Activated naive CD8-positive, alpha-beta T cell treated with anti-CD3 and anti-CD28 coated beads, Interleukin-2, amount 10 ng/mL, durations not matched to agents 7 days and 5 days (primary cell): ENCODE data around the gene PAM16. TPM values are rescaled to one million over a fixed set of nuclear protein-coding genes. Genes with fewer than 3 reads are reported as not detected.

ENCODE experiments used
- ATAC-seq: fragments of 150-1000 bp; cut with Tn5 transposase; one replicate; pipeline ENCODE4 v1.10.0; 2021; ENCODE audit warnings: low read depth, moderate library complexity
- POLR2A ChIA-PET: fragments of 350-600 bp; sonication (Branson Sonifier 250); formaldehyde crosslinking; loops from one replicate; lab custom pipeline; 2021; ENCODE audit warnings: antibody characterized with exemption; lab: Charles Lee
- DNase-seq: peaks from one replicate; pipeline ENCODE4 v3.0.0; 2021
- H3K27ac Mint-ChIP-seq: one replicate; pipeline ENCODE4 v1.8.0; 2022; ENCODE audit warnings: mild to moderate bottlenecking, mixed read lengths
- H3K27me3 Mint-ChIP-seq: one replicate; pipeline ENCODE4 v1.8.0; 2022; ENCODE audit warnings: mild to moderate bottlenecking, moderate library complexity, mixed read lengths
- H3K36me3 Mint-ChIP-seq: one replicate; pipeline ENCODE4 v1.8.0; 2021; ENCODE audit warnings: mild to moderate bottlenecking, mixed read lengths
- H3K4me1 Mint-ChIP-seq: one replicate; pipeline ENCODE4 v1.8.0; 2021; ENCODE audit warnings: mixed read lengths
- H3K4me3 Mint-ChIP-seq: one replicate; pipeline ENCODE4 v1.8.0; 2022; ENCODE audit warnings: mild to moderate bottlenecking, moderate library complexity, mixed read lengths
- H3K9me3 Mint-ChIP-seq: one replicate; pipeline ENCODE4 v1.8.0; 2021; ENCODE audit warnings: mixed read lengths
- total RNA-seq, 2 experiments: library from RNA; stranded (reverse); gene quantifications; one replicate each; pipeline ENCODE4 v1.2.3, GENCODE V29; 2021

The PAM16 gene
- total RNA-seq, 2 experiments from 2014 or later, result 42.5 to 50.0 TPM

DNA sequence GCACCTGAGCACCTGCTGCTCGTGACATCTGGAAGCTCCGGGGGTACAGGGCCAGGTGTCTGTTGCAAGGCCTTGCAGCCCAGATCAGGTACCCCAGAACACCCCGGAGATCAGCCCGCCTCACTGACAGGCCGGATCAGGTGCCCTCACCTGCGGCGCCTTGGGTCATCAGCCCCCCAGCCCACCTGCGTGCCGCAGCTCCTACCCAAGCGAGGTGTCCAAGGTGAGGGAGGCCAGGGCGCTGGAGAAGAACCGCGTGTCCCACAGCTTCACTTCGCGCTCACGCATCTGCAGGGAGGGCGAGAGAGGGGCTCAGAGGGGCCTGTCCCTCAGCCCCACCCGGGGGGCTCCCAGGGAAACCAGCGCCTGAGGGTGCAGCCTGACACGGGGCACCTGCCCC is 36.7 kb upstream of the PAM16 start:
- H3K4me3 Mint-ChIP-seq, result no peak overlapping the region
- H3K9me3 Mint-ChIP-seq, result no peaks in the 10 kb centered on the region
- POLR2A ChIA-PET, result interaction anchor here (0.6 kb wide), 1 partner anchor 1044 kb away, joined by 3 read pairs; no protein-coding TSS in a partner anchor
- no peak for ATAC-seq
- no peak for DNase-seq
- H3K27me3 Mint-ChIP-seq, result no peaks in the 10 kb centered on the region
- peaks cover 2% of the 10 kb centered on the region for H3K4me1 Mint-ChIP-seq
- H3K36me3 Mint-ChIP-seq, result peaks cover 7% of the 10 kb centered on the region
- no peak overlapping the region for H3K27ac Mint-ChIP-seq

DNA sequence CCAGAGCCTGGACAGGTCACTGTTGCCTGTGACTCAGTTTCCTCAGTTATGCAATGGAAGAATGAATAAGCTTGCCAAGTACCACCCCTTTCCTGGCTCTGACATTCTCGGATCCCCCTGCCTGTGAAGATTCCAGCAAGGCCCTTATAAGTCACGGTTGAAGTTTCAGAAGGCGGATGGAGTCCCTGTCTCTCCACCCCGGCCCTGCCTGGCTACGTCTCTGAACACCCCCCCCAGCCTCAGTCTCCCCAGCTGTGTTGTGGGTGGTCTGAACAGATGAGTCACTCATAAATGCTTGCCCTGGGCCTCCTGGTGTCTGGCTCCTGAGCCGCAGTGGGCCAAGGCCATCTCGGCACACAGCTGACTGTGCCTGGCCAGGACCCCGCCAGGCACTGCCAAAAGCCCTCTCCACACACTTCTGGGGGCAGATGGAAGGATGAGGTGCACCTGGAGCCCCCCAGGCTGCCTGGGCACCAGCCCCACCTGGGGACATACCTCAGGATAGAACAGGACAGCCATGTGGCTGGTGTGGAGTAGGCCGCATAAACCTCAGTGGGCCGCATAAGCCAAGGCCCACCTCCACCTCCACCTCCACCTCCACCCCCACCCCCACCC is 35.9 kb upstream of the PAM16 start:
- no peaks in the 10 kb centered on the region for H3K9me3 Mint-ChIP-seq
- peaks cover 7% of the 10 kb centered on the region for H3K36me3 Mint-ChIP-seq
- ATAC-seq (no peak), DNase-seq (no peak)
- H3K27ac Mint-ChIP-seq, result no peak overlapping the region
- H3K27me3 Mint-ChIP-seq, result no peaks in the 10 kb centered on the region
- POLR2A ChIA-PET, result interaction anchor here (0.9 kb wide), 1 partner anchor 17 kb away, joined by 3 read pairs; no protein-coding TSS in a partner anchor
- H3K4me1 Mint-ChIP-seq, result peaks cover 2% of the 10 kb centered on the region
- H3K4me3 Mint-ChIP-seq, result no peak overlapping the region

DNA sequence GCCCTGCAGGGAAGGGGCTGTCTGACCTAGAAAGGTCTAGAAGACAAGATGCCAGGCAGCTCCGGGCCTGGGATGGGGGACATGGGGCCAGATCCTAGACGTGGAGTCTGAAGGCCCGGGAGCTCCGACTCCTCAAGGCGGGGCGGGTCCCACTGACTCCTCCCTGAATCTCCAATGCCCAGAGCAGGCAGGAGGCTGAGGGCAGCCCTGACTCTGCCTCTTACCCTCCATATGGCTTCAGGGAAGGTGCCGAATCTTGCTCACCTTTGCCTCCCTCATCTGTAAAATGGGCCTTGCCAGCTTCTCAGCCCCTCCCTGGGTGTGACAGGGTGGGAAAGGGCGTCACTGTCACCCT is 35.3 kb upstream of the PAM16 start:
- ATAC-seq (no peak), DNase-seq (no peak)
- H3K36me3 Mint-ChIP-seq, result peaks cover 7% of the 10 kb centered on the region
- H3K9me3 Mint-ChIP-seq, result no peaks in the 10 kb centered on the region
- no peak overlapping the region for H3K27ac Mint-ChIP-seq
- H3K4me1 Mint-ChIP-seq, result peaks cover 2% of the 10 kb centered on the region
- H3K4me3 Mint-ChIP-seq, result no peak overlapping the region
- H3K27me3 Mint-ChIP-seq, result no peaks in the 10 kb centered on the region
- POLR2A ChIA-PET, result interaction anchor here (0.9 kb wide), 1 partner anchor 17 kb away, joined by 3 read pairs; no protein-coding TSS in a partner anchor

DNA sequence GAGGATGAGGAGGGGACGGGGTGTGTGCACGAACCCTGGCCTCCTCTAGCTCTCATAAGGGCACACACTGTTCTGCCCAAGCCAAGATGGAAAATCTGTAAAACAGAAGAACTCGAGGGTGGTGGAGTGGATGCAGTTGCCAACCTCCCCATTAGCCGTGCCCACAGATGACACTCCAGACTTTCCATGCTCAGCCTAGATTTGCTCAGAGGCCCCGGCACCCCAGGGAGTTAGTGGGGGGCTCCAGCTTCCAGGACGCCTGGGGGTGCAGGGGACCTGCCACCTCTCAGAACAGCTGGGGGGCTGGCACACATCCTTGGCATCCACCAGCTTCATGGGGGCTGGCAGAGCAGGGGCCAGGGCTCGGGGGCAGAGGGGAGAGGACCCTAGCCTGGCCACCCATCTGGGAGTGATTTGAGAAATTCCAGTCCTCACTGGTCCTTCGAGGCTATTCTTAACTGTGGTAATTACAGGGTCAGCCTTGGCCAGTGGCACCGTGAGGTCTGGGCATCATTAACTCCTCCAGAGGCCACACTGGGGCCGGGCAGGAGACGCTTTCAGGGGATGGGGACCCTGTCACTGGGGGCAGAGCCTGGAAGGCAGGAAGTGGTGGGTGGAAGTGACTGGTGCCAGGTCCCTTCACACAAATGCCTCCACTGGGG is 34.8 kb upstream of the PAM16 start:
- H3K36me3 Mint-ChIP-seq, result peaks cover 7% of the 10 kb centered on the region
- no peak overlapping the region for H3K27ac Mint-ChIP-seq

DNA sequence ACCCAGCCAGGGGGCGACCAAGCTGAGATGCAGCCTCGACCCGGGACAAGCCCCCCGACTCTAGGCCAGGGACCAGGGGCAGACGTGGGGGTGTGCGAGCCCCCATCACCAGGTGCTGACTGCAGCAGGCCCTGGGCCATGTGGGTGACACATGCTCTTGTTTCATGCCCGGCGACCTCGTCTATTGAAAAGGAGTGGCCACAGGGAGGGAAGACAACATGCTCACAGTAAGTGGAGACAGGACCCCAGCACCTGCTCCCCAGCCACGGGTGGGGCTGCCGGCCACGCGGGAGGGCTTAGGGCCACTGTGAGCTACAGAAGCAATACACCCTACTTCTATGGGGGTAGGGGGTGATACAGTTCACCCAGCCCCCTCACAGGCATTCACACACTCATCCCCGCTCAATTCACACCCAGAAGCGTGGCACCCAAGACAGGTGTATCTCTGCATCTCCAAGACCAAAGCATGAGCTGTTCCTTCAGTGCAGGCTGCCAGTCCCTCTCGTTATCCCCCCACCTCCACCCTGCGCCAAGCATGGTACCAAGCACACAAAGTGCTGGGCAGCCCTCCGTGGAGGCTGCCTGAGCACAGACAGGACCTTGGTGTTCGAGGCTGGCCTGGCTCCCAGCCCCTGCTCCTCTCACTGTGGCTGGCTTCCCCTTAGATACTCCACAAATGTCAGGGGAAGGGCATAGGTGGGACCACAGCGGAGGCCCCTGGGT is 34.1 kb upstream of the PAM16 start:
- ATAC-seq (no peak), DNase-seq (no peak)
- Mint-ChIP-seq H3K4me1 (peaks cover 2% of the 10 kb centered on the region), H3K27me3 (no peaks in the 10 kb centered on the region), H3K27ac (no peak overlapping the region), H3K9me3 (no peaks in the 10 kb centered on the region), H3K4me3 (no peak overlapping the region), H3K36me3 (peaks cover 6% of the 10 kb centered on the region)
- POLR2A ChIA-PET, result interaction anchor here (0.6 kb wide), 1 partner anchor 147 kb away, joined by 3 read pairs; no protein-coding TSS in a partner anchor

More for the DNA sequence above, 34.8 kb upstream of the PAM16 start:
- H3K4me1 Mint-ChIP-seq, result peaks cover 2% of the 10 kb centered on the region
- H3K9me3 Mint-ChIP-seq, result no peaks in the 10 kb centered on the region
- no peak overlapping the region for H3K4me3 Mint-ChIP-seq
- ATAC-seq, result no peak
- DNase-seq, result no peak
- H3K27me3 Mint-ChIP-seq, result no peaks in the 10 kb centered on the region
- POLR2A ChIA-PET, result interaction anchor here (0.9 kb wide), 1 partner anchor 16 kb away, joined by 3 read pairs; no protein-coding TSS in a partner anchor

DNA sequence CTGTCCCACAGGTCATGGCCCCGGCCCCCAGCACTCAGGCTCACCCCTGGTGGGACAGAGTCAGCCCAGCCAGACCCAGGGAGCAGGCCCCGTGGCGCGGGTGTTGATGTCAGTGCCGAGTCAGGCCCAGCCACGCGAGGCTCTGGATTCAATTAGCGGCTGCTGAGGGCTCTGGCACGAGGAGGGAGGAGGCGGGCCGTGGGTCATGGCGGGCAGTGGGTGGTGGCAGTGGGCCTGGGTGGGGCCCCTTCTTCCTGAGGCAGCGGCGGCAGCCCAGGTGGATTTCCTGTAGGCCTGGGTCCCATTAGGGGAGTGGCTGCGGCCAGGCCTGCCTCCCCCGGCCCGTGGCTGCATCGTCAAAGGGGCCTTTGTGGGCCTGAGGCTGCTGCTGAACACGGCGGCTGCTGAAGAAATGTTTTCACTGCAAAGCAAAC is 33.4 kb upstream of the PAM16 start:
- H3K27ac Mint-ChIP-seq, result no peak overlapping the region
- no peaks in the 10 kb centered on the region for H3K9me3 Mint-ChIP-seq
- peaks cover 2% of the 10 kb centered on the region for H3K36me3 Mint-ChIP-seq
- DNase-seq (no peak), ATAC-seq (no peak)
- POLR2A ChIA-PET, result no interaction called here
- peaks cover 2% of the 10 kb centered on the region for H3K4me1 Mint-ChIP-seq
- no peak overlapping the region for H3K4me3 Mint-ChIP-seq
- no peaks in the 10 kb centered on the region for H3K27me3 Mint-ChIP-seq

DNA sequence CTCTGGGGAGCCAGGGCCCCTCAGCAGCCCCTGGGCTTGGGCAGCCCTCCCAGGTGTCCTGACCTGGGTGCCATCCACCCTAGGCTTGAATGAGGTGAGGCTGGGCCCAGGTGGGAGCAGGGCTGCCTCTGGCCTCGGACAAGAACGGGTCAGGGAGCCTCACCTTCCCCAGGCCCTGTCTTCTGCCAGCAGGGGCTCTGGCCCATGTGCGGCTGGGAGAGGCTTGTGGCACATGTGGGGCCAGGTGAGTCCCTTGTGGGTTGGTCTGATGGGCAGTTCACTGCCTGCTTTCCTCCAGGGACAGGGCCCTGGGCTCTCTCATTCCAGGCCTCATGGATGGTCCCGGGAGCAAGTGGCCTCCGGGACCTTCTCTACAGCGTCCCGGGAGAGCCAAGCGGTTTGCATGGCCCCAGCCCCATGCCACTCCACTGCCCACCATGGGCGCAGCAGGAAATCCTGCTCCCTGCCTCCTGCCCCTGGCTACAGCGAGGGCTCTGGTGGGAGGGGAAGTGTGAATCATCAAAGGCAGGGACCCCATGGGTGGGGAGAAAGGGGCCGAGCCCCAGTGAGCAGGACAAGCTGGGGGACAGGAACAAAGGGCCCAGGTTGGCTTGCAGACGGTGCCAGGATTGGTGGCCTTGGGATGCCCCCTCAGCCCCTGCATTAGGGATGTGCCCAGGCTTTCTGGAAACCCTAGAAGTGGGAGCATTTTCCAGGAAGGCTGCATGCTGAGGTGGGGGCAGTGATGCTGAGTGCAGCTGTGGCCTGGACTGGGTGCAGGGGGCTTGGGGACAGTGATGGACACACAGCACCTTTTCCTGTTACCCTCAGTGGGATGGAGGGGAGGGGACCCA is 32.7 kb upstream of the PAM16 start:
- POLR2A ChIA-PET, result no interaction called here
- Mint-ChIP-seq H3K27ac (no peak overlapping the region), H3K27me3 (no peaks in the 10 kb centered on the region), H3K4me3 (no peak overlapping the region), H3K36me3 (peaks cover 2% of the 10 kb centered on the region), H3K4me1 (peaks cover 2% of the 10 kb centered on the region), H3K9me3 (no peaks in the 10 kb centered on the region)
- no peak for ATAC-seq
- DNase-seq, result no peak

DNA sequence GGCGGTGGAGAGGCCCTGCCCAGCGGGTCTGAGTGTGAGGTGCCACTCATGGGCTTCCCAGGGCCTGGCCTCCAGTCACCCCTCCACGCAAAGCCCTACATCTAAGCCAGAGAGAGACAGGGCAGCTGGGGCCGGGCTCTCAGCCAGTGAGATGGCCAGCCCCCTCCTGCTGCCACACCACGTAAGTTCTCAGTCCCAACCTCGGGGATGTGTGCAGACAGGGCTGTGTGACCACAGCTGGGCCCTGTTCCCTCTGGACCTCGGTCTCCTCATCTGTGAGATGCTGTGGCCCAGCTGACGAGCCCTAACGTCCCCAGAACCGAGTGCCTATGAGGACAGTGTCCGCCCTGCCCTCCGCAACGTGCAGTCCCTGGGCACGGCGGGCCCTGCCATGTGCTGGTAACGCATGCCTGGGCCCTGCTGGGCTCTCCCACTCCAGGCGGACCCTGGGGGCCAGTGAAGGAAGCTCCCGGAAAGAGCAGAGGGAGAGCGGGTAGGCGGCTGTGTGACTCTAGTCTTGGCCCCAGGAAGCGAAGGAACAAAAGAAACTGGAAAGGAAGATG is 31.8 kb upstream of the PAM16 start:
- H3K4me3 Mint-ChIP-seq, result no peak overlapping the region
- POLR2A ChIA-PET, result interaction anchor here (0.6 kb wide), 1 partner anchor 31 kb away, joined by 4 read pairs; no protein-coding TSS in a partner anchor
- no peaks in the 10 kb centered on the region for H3K27me3 Mint-ChIP-seq
- no peak for ATAC-seq
- H3K36me3 Mint-ChIP-seq, result peaks cover 2% of the 10 kb centered on the region
- DNase-seq, result no peak
- peaks cover 2% of the 10 kb centered on the region for H3K4me1 Mint-ChIP-seq
- H3K27ac Mint-ChIP-seq, result no peak overlapping the region
- no peaks in the 10 kb centered on the region for H3K9me3 Mint-ChIP-seq

DNA sequence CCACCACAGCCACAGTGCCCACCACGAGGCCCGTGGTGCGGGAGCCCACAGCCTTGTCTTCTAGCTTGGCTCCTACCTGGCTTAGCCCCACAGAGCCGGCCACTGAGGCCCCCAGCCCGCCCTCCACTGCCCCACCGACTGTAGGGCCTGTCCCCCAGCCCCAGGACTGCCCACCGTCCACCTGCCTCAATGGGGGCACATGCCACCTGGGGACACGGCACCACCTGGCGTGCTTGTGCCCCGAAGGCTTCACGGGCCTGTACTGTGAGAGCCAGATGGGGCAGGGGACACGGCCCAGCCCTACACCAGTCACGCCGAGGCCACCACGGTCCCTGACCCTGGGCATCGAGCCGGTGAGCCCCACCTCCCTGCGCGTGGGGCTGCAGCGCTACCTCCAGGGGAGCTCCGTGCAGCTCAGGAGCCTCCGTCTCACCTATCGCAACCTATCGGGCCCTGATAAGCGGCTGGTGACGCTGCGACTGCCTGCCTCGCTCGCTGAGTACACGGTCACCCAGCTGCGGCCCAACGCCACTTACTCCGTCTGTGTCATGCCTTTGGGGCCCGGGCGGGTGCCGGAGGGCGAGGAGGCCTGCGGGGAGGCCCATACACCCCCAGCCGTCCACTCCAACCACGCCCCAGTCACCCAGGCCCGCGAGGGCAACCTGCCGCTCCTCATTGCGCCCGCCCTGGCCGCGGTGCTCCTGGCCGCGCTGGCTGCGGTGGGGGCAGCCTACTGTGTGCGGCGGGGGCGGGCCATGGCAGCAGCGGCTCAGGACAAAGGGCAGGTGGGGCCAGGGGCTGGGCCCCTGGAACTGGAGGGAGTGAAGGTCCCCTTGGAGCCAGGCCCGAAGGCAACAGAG is 31.0 kb upstream of the PAM16 start:
- DNase-seq (no peak), ATAC-seq (no peak)
- Mint-ChIP-seq H3K27me3 (no peaks in the 10 kb centered on the region), H3K4me1 (peaks cover 2% of the 10 kb centered on the region), H3K9me3 (no peaks in the 10 kb centered on the region), H3K4me3 (no peak overlapping the region), H3K36me3 (peaks cover 2% of the 10 kb centered on the region), H3K27ac (no peak overlapping the region)
- POLR2A ChIA-PET, result interaction anchor here (0.6 kb wide), 1 partner anchor 32 kb away, joined by 4 read pairs; no protein-coding TSS in a partner anchor

DNA sequence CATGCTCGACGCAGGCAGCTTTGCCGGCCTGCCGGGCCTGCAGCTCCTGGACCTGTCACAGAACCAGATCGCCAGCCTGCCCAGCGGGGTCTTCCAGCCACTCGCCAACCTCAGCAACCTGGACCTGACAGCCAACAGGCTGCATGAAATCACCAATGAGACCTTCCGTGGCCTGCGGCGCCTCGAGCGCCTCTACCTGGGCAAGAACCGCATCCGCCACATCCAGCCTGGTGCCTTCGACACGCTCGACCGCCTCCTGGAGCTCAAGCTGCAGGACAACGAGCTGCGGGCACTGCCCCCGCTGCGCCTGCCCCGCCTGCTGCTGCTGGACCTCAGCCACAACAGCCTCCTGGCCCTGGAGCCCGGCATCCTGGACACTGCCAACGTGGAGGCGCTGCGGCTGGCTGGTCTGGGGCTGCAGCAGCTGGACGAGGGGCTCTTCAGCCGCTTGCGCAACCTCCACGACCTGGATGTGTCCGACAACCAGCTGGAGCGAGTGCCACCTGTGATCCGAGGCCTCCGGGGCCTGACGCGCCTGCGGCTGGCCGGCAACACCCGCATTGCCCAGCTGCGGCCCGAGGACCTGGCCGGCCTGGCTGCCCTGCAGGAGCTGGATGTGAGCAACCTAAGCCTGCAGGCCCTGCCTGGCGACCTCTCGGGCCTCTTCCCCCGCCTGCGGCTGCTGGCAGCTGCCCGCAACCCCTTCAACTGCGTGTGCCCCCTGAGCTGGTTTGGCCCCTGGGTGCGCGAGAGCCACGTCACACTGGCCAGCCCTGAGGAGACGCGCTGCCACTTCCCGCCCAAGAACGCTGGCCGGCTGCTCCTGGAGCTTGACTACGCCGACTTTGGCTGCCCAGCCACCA is 30.2 kb upstream of the PAM16 start:
- ATAC-seq (no peak), DNase-seq (no peak)
- Mint-ChIP-seq H3K27ac (no peak overlapping the region), H3K4me1 (peaks cover 2% of the 10 kb centered on the region), H3K36me3 (peaks cover 2% of the 10 kb centered on the region), H3K27me3 (no peaks in the 10 kb centered on the region), H3K9me3 (no peaks in the 10 kb centered on the region), H3K4me3 (no peak overlapping the region)
- POLR2A ChIA-PET, result no interaction called here
